ENCODE measurements around the gene UBR4. TPM values are rescaled to one million over a fixed set of nuclear protein-coding genes. Genes with fewer than 3 reads are reported as not detected.

The UBR4 gene
- polyA plus RNA-seq, 1 donor (not counting 4 experiments of a cell fraction or from before 2014, with no cell fraction given), result 39.0 TPM

- TF ChIP-seq CTCF (optimal IDR thresholded peaks at IDR 0.05 in 1 of 3, IDR thresholded peaks at IDR 0.05 in 1 of 3, conservative IDR thresholded peaks at IDR 0.05 in 1 of 3; ENCODE audit: extremely low read depth in 1 of 3, insufficient read depth in 2 of 3, low read length in 3 of 3) (no peak), EZH2 (IDR thresholded peaks at IDR 0.05; ENCODE audit: low read length) (no peak)
- no peak for FAIRE-seq
- Histone ChIP-seq H3K4me3 (ENCODE audit: control insufficient read depth in 2 of 3, extremely low read depth in 1 of 3, insufficient read depth in 2 of 3, low read depth in 1 of 3, low read length in 3 of 3) (no peak overlapping the region), H3K9ac (ENCODE audit: control insufficient read depth, extremely low read depth, insufficient read depth, low read length) (no peak overlapping the region), H3K27ac (ENCODE audit: control insufficient read depth, insufficient read depth, low read length) (no peak overlapping the region), H3K79me2 (ENCODE audit: control insufficient read depth, insufficient read depth, low read length) (no peaks in the 10 kb centered on the region), H3K27me3 (ENCODE audit: control insufficient read depth, extremely low read depth, insufficient read depth, low read length) (no peaks in the 10 kb centered on the region), H3K9me3 (ENCODE audit: control insufficient read depth, low read depth, low read length) (no peaks in the 10 kb centered on the region), H3K4me1 (ENCODE audit: control insufficient read depth, extremely low read depth, insufficient read depth, low read length) (no peaks in the 10 kb centered on the region), H2AFZ (ENCODE audit: control insufficient read depth, low read length) (no peak overlapping the region), H4K20me1 (ENCODE audit: control insufficient read depth, extremely low read depth, insufficient read depth, low read length) (no peaks in the 10 kb centered on the region), H3K9me1 (ENCODE audit: control insufficient read depth, extremely low read depth, insufficient read depth, low read length) (no peaks in the 10 kb centered on the region), H3K36me3 (ENCODE audit: control insufficient read depth in 2 of 2, extremely low read depth in 1 of 2, insufficient read depth in 2 of 2, low read length in 2 of 2) (peaks cover 59 to 80% of the 10 kb centered on the region in 2 experiments), H3K4me2 (ENCODE audit: control insufficient read depth, extremely low read depth, insufficient read depth, low read depth, low read length) (no peak overlapping the region)
- dilution Hi-C loops (cut with MboI; ENCODE audit: extremely low pct_ligation_motif_present, low sequenced_read_pairs), result no loop called here
- DNase-seq (ENCODE audit: low read depth, low spot score), result no peak
Observed at GRCh38 chr1:19110257-19110927, 99.7 kb downstream of the UBR4 start.

GRCh38 chr1:19109545-19109944 lies 100.5 kb downstream of the UBR4 start:
- no peak overlapping the region for H3K4me3 ChIP-seq (ENCODE audit: control insufficient read depth in 2 of 3, extremely low read depth in 1 of 3, insufficient read depth in 2 of 3, low read depth in 1 of 3, low read length in 3 of 3)
- no peaks in the 10 kb centered on the region for H3K4me1 ChIP-seq (ENCODE audit: control insufficient read depth, extremely low read depth, insufficient read depth, low read length)
- TF ChIP-seq CTCF (optimal IDR thresholded peaks at IDR 0.05 in 1 of 3, IDR thresholded peaks at IDR 0.05 in 1 of 3, conservative IDR thresholded peaks at IDR 0.05 in 1 of 3; ENCODE audit: extremely low read depth in 1 of 3, insufficient read depth in 2 of 3, low read length in 3 of 3) (no peak), EZH2 (IDR thresholded peaks at IDR 0.05; ENCODE audit: low read length) (no peak)
- FAIRE-seq, result no peak
- dilution Hi-C loops (cut with MboI; ENCODE audit: extremely low pct_ligation_motif_present, low sequenced_read_pairs), result no loop called here
- H3K9me1 ChIP-seq (ENCODE audit: control insufficient read depth, extremely low read depth, insufficient read depth, low read length), result no peaks in the 10 kb centered on the region
- no peak overlapping the region for H2AFZ ChIP-seq (ENCODE audit: control insufficient read depth, low read length)
- H3K9ac ChIP-seq (ENCODE audit: control insufficient read depth, extremely low read depth, insufficient read depth, low read length), result no peak overlapping the region
- peaks cover 56 to 78% of the 10 kb centered on the region in 2 experiments for H3K36me3 ChIP-seq (ENCODE audit: control insufficient read depth in 2 of 2, extremely low read depth in 1 of 2, insufficient read depth in 2 of 2, low read length in 2 of 2)
- no peak overlapping the region for H3K4me2 ChIP-seq (ENCODE audit: control insufficient read depth, extremely low read depth, insufficient read depth, low read depth, low read length)
- no peak overlapping the region for H3K27ac ChIP-seq (ENCODE audit: control insufficient read depth, insufficient read depth, low read length)
- no peak for DNase-seq (ENCODE audit: low read depth, low spot score)
- no peaks in the 10 kb centered on the region for H4K20me1 ChIP-seq (ENCODE audit: control insufficient read depth, extremely low read depth, insufficient read depth, low read length)
- H3K9me3 ChIP-seq (ENCODE audit: control insufficient read depth, low read depth, low read length), result no peaks in the 10 kb centered on the region
- H3K27me3 ChIP-seq (ENCODE audit: control insufficient read depth, extremely low read depth, insufficient read depth, low read length), result no peaks in the 10 kb centered on the region
- H3K79me2 ChIP-seq (ENCODE audit: control insufficient read depth, insufficient read depth, low read length), result no peaks in the 10 kb centered on the region

Data from keratinocyte (primary cell).